ENCODE measurements around the gene TMEM255B. TPM values are rescaled to one million over a fixed set of nuclear protein-coding genes. Genes with fewer than 3 reads are reported as not detected.

Gene TMEM255B
- total and polyA plus RNA-seq, 9 of the 15 experiments (the other 6 are each of a cell fraction or from before 2014, with no cell fraction given), result 0.01 to 0.75 (median 0.23) TPM

GRCh38 chr13:113820813-113821651, 62.0 kb downstream of the TMEM255B start (continued):
- TF ChIP-seq, protein P1, sequence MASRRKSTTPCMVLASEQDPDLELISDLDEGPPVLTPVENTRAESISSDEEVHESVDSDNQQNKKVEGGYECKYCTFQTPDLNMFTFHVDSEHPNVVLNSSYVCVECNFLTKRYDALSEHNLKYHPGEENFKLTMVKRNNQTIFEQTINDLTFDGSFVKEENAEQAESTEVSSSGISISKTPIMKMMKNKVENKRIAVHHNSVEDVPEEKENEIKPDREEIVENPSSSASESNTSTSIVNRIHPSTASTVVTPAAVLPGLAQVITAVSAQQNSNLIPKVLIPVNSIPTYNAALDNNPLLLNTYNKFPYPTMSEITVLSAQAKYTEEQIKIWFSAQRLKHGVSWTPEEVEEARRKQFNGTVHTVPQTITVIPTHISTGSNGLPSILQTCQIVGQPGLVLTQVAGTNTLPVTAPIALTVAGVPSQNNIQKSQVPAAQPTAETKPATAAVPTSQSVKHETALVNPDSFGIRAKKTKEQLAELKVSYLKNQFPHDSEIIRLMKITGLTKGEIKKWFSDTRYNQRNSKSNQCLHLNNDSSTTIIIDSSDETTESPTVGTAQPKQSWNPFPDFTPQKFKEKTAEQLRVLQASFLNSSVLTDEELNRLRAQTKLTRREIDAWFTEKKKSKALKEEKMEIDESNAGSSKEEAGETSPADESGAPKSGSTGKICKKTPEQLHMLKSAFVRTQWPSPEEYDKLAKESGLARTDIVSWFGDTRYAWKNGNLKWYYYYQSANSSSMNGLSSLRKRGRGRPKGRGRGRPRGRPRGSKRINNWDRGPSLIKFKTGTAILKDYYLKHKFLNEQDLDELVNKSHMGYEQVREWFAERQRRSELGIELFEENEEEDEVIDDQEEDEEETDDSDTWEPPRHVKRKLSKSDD (conservative IDR thresholded peaks at IDR 0.05; ENCODE audit: low read length), result no peak
- TF ChIP-seq ZNF12 (CRISPR knock-in tag; IDR thresholded peaks at IDR 0.05), result no peak
- TF ChIP-seq CBX5 (IDR thresholded peaks at IDR 0.05; ENCODE audit: borderline replicate concordance, low read depth), result no peak
- no peak for TF ChIP-seq TFE3 (CRISPR knock-in tag; IDR thresholded peaks at IDR 0.05)
- peak; percentile 51 to 68 for TF ChIP-seq MNT (conservative IDR thresholded peaks at IDR 0.05)
- TF ChIP-seq, protein P2, sequence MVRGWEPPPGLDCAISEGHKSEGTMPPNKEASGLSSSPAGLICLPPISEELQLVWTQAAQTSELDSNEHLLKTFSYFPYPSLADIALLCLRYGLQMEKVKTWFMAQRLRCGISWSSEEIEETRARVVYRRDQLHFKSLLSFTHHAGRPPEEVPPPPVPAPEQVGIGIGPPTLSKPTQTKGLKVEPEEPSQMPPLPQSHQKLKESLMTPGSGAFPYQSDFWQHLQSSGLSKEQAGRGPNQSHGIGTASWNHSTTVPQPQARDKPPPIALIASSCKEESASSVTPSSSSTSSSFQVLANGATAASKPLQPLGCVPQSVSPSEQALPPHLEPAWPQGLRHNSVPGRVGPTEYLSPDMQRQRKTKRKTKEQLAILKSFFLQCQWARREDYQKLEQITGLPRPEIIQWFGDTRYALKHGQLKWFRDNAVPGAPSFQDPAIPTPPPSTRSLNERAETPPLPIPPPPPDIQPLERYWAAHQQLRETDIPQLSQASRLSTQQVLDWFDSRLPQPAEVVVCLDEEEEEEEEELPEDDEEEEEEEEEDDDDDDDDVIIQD (CRISPR knock-in tag; IDR thresholded peaks at IDR 0.05), result no peak
- TF ChIP-seq MED1 (CRISPR knock-in tag; IDR thresholded peaks at IDR 0.05; ENCODE audit: borderline replicate concordance), result no peak
- TF ChIP-seq ASH1L (IDR thresholded peaks at IDR 0.05; ENCODE audit: borderline replicate concordance, low read depth, partially characterized antibody), result no peak
- TF ChIP-seq ETV1 (tag; conservative IDR thresholded peaks at IDR 0.05; ENCODE audit: low read depth), result no peak
- TF ChIP-seq ZNF280B (CRISPR knock-in tag; IDR thresholded peaks at IDR 0.05), result no peak
- TF ChIP-seq, protein P3, sequence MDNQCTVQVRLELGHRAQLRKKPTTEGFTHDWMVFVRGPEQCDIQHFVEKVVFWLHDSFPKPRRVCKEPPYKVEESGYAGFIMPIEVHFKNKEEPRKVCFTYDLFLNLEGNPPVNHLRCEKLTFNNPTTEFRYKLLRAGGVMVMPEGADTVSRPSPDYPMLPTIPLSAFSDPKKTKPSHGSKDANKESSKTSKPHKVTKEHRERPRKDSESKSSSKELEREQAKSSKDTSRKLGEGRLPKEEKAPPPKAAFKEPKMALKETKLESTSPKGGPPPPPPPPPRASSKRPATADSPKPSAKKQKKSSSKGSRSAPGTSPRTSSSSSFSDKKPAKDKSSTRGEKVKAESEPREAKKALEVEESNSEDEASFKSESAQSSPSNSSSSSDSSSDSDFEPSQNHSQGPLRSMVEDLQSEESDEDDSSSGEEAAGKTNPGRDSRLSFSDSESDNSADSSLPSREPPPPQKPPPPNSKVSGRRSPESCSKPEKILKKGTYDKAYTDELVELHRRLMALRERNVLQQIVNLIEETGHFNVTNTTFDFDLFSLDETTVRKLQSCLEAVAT (IDR thresholded peaks at IDR 0.05), result no peak
- no peak for TF ChIP-seq SMAD1 (IDR thresholded peaks at IDR 0.05; ENCODE audit: low read depth, low read length, partially characterized antibody)
